Measurements from ENCODE around the gene ZMYM4.

GRCh38 chr1:35407743-35408142, 139.2 kb downstream of the ZMYM4 start:
- TF ChIP-seq CTCF (IDR thresholded peaks at IDR 0.05), result no peak
- no peak for TF ChIP-seq POLR2AphosphoS5 (IDR thresholded peaks at IDR 0.05)
- TF ChIP-seq POLR2A (IDR thresholded peaks at IDR 0.05), result no peak
- no peak for TF ChIP-seq EP300 (IDR thresholded peaks at IDR 0.05)

All from upper lobe of left lung (tissue), 4 donors.